Neural crest cell (in vitro differentiated cells): ENCODE data around the gene PPP1R14C. TPM values are rescaled to one million over a fixed set of nuclear protein-coding genes. Genes with fewer than 3 reads are reported as not detected.

Experiments
- DNase-seq: peaks from one replicate; pipeline ENCODE4 v3.0.0; 2021; ENCODE audit warnings: low read depth, mixed read lengths, low spot score
- H3K27ac Mint-ChIP-seq: one replicate; pipeline ENCODE4 v1.8.0; 2021; ENCODE audit warnings: mild to moderate bottlenecking, mixed read lengths; ENCODE audit not compliant: unreplicated experiment
- H3K27me3 Mint-ChIP-seq: 2 replicates; pipeline ENCODE4 v1.8.0; 2021; ENCODE audit warnings: low read depth, mild to moderate bottlenecking, mixed read lengths
- H3K36me3 Mint-ChIP-seq: 2 replicates; pipeline ENCODE4 v1.8.0; 2021; ENCODE audit warnings: low read depth, mild to moderate bottlenecking, mixed read lengths
- H3K4me1 Mint-ChIP-seq: 2 replicates; pipeline ENCODE4 v1.8.0; 2021; ENCODE audit warnings: mixed read lengths
- H3K4me3 Mint-ChIP-seq: one replicate; pipeline ENCODE4 v1.8.0; 2021; ENCODE audit warnings: mild to moderate bottlenecking, mixed read lengths
- H3K9me3 Mint-ChIP-seq: 2 replicates; pipeline ENCODE4 v1.8.0; 2021; ENCODE audit warnings: mixed read lengths
- long read RNA-seq: library from polyadenylated mRNA; unstranded; transcript quantifications from one replicate; pipeline ENCODE4 v2.0.0, GENCODE V29; 2020
- total RNA-seq: library from RNA; stranded (reverse); gene quantifications from 2 replicates; pipeline ENCODE4 v1.2.1, GENCODE V29; 2021
- TF ChIP-seq, protein P1 (sequence below): fragments of 200-600 bp; sonication (generic); conservative IDR thresholded peaks from 2 replicates; pipeline ENCODE4 v1.5.0; 2021; ENCODE audit warnings: antibody characterized with exemption, mild to moderate bottlenecking

Gene PPP1R14C, protein sequence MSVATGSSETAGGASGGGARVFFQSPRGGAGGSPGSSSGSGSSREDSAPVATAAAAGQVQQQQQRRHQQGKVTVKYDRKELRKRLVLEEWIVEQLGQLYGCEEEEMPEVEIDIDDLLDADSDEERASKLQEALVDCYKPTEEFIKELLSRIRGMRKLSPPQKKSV
- 7.0 and 7.3 TPM in 2 replicates for total RNA-seq
- long read RNA-seq, result 0 reads

DNA sequence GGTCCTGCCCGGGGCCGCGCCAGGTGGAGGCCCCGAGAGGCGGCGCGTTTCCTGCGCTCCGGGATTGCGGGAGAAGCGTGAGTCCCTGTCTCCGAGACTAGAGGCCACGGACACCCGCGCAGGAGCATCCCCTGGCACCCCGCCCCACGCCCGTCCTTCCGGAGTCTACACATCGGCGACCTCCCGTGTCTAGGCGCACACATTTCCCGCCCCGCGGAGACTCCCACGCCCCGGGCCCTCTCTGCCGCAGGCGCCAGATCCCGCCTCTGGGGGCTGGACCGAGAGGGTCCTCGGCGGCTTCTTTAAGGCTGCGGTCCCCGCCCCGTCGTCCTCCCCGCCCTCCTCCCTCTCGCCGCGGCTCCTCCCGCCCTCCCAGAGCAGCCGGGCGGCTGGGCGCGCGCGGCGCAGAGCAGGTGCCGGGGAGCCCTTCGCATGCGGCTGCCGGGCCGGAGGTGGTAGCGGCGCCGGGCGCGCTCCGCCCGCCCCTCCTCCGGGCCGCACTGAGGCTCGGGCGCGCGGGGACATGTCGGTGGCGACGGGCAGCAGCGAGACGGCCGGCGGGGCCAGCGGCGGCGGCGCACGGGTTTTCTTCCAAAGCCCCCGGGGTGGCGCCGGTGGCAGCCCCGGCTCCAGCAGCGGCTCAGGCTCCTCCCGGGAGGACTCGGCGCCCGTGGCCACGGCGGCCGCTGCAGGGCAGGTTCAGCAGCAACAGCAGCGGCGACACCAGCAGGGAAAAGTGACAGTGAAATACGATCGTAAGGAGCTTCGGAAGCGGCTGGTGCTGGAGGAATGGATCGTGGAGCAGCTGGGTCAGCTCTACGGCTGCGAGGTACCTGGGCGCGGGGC lies at the start of gene PPP1R14C:
Gene PPP1R14C (plus strand): TSS at position 375 of the 846 bp plus-strand sequence. CDS start 149 bp downstream, at position 524.
- peaks cover 86% of the 10 kb centered on the region for H3K27me3 Mint-ChIP-seq
- no peak within 1 kb of the TSS for H3K27ac Mint-ChIP-seq
- peaks cover 19% of the 10 kb centered on the region for H3K4me1 Mint-ChIP-seq

DNA sequence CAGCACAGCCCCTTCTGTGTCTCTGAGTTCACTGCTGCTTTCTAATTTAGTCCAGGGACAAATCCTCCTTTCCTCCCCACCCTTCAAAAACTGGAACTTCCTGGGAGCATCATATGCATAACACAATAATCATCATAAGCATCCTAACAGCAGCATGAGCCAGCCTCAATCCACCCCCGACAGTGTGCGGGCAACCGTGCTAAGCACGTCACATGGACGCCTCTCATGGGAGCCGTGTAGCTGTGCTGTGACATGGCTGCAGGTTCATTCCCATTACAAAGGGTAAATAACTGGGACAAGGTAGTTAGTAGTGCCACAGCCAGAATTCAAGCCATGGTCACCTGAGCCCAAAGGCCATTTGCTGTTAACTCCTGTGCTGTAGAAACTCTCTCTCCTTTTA lies 49.4 kb upstream of the PPP1R14C start:
- Mint-ChIP-seq H3K9me3 (no peaks in the 10 kb centered on the region), H3K4me1 (peaks cover 30% of the 10 kb centered on the region), H3K27me3 (no peaks in the 10 kb centered on the region), H3K27ac (peak overlapping the region; percentile 57), H3K4me3 (no peak overlapping the region), H3K36me3 (no peaks in the 10 kb centered on the region)
- TF ChIP-seq, protein P1, sequence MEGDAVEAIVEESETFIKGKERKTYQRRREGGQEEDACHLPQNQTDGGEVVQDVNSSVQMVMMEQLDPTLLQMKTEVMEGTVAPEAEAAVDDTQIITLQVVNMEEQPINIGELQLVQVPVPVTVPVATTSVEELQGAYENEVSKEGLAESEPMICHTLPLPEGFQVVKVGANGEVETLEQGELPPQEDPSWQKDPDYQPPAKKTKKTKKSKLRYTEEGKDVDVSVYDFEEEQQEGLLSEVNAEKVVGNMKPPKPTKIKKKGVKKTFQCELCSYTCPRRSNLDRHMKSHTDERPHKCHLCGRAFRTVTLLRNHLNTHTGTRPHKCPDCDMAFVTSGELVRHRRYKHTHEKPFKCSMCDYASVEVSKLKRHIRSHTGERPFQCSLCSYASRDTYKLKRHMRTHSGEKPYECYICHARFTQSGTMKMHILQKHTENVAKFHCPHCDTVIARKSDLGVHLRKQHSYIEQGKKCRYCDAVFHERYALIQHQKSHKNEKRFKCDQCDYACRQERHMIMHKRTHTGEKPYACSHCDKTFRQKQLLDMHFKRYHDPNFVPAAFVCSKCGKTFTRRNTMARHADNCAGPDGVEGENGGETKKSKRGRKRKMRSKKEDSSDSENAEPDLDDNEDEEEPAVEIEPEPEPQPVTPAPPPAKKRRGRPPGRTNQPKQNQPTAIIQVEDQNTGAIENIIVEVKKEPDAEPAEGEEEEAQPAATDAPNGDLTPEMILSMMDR, result no peak
- no peak for DNase-seq

More for the DNA sequence above, at the start of gene PPP1R14C:
- TF ChIP-seq, protein P1, result no peak
- Mint-ChIP-seq H3K9me3 (no peaks in the 10 kb centered on the region), H3K4me3 (peak within 1 kb of the TSS; percentile 91), H3K36me3 (no peaks in the 10 kb centered on the region)
- peak; percentile 47 for DNase-seq

DNA sequence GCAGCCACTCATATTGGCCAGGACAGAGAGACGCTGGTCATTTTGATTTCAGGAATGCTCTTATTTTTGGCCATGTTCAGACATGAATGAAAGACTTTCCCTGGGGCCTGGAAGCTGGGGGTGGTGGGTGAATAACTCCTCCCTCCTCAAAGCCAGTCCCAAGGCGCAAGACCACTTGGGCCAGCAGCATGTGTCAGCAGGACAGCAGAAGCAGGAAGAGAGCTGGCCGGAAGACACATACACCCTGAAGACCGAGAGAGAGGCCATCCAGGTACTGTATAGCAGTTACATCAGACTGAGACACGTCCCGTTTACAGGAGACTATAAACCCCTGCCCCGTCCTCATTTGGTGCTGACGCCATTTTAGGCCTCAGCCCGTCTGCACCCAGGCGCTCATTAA lies 44.7 kb upstream of the PPP1R14C start:
- peaks cover 3% of the 10 kb centered on the region for H3K9me3 Mint-ChIP-seq
- H3K4me1 Mint-ChIP-seq, result peaks cover 9% of the 10 kb centered on the region
- no peaks in the 10 kb centered on the region for H3K27me3 Mint-ChIP-seq
- no peak overlapping the region for H3K27ac Mint-ChIP-seq
- H3K4me3 Mint-ChIP-seq, result no peak overlapping the region
- no peaks in the 10 kb centered on the region for H3K36me3 Mint-ChIP-seq
- TF ChIP-seq, protein P1, result no peak
- DNase-seq, result no peak

DNA sequence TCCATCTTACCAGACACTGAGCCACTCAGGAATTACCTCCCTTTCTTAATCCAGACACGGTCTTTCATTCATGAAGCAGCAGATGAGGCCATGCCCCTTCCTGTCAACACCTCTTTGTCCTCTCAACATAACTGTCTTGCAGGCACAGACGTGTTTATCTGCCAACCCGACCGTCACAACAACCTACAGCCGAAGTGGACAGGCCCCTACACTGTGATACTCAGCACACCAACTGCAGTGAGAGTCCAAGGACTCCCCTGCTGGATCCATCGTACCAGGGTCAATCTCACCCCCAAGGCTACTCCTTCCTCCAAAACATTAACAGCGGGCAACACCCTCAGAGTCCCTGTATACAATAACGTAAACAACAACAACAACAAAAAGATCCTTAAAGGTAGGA lies 43.3 kb upstream of the PPP1R14C start:
- Mint-ChIP-seq H3K4me1 (no peaks in the 10 kb centered on the region), H3K36me3 (no peaks in the 10 kb centered on the region), H3K9me3 (peaks cover 3% of the 10 kb centered on the region), H3K27ac (no peak overlapping the region), H3K27me3 (no peaks in the 10 kb centered on the region), H3K4me3 (no peak overlapping the region)
- TF ChIP-seq, protein P1, result no peak
- no peak for DNase-seq

DNA sequence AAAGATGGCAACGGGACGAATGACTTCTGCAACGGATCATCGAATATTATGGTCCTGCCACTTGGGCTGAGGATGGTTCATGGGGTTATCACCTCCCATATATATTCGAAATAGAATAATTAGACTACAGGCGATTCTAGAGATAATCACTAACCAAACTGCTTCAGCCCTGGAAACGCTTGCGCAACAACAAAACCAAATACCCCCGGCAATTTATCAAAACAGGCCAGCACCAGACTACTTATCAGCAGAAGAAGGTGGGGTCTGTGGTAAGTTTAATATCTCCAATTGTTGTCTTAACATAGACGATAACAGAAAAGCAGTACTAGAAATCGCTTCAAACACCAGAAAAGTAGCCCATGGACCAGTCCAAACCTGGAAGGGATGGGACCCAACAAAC lies 42.9 kb upstream of the PPP1R14C start:
- Mint-ChIP-seq H3K9me3 (peaks cover 3% of the 10 kb centered on the region), H3K27ac (no peak overlapping the region), H3K4me1 (no peaks in the 10 kb centered on the region), H3K4me3 (no peak overlapping the region), H3K27me3 (no peaks in the 10 kb centered on the region), H3K36me3 (no peaks in the 10 kb centered on the region)
- TF ChIP-seq, protein P1, result no peak
- DNase-seq, result no peak
